ENCODE data around the gene GINS1.

GINS1 gene

DNA sequence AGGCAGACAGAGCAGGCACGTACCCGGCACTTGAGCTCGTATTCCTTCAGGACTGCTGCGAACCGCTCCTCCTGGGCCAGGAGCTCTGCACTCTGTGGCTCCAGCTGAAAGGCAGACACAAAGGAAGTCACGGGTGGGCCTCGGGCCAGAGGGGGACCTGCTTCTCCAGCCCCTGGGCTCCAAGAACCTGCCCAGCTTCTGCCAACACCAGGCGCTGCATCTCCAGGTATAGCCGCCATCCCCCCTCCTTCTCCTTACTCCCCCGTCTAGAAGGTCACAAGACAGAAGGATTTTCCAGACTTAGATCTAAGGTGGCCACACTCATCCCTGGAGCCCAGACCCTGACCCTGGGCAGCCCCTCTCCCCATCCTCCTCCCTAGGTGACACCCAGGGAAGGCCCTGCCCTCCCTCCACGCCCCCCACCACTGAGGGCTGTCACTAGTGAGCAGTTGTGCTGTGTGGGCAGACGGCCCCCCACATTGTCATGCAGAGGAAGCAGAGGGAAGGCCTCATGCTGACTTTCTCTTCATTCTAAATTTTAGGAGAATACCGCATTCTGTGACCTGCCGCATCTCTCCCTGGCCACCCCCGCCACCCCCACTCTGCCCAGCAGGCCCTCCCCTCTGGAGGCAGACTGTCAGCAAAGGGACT, 81.9 kb downstream of the GINS1 start:
- H3K36me3 ChIP-seq (ENCODE audit: control insufficient read depth, insufficient read depth, low read length): peaks cover 53% of the 10 kb centered on the region
- no peaks in the 10 kb centered on the region for H3K4me1 ChIP-seq (ENCODE audit: control insufficient read depth, insufficient read depth, low read length)
- H3K9me3 ChIP-seq (ENCODE audit: control insufficient read depth, insufficient read depth, low read length): no peaks in the 10 kb centered on the region
- H3K27me3 ChIP-seq (ENCODE audit: control insufficient read depth, insufficient read depth, low read length): no peaks in the 10 kb centered on the region
- H3K4me3 ChIP-seq (ENCODE audit: low read depth, low read length): no peak overlapping the region
- H3K27ac ChIP-seq (ENCODE audit: low read depth, low read length): peak overlapping the region; percentile 85
- H3K9ac ChIP-seq (ENCODE audit: low read depth, low read length): no peak overlapping the region

GRCh38 chr20:25490656-25491445, 83.4 kb downstream of the GINS1 start:
- Histone ChIP-seq H3K4me1 (ENCODE audit: control insufficient read depth, insufficient read depth, low read length) (no peaks in the 10 kb centered on the region), H3K4me3 (ENCODE audit: low read depth, low read length) (no peak overlapping the region), H3K9me3 (ENCODE audit: control insufficient read depth, insufficient read depth, low read length) (no peaks in the 10 kb centered on the region), H3K36me3 (ENCODE audit: control insufficient read depth, insufficient read depth, low read length) (peaks cover 48% of the 10 kb centered on the region), H3K27ac (ENCODE audit: low read depth, low read length) (no peak overlapping the region), H3K27me3 (ENCODE audit: control insufficient read depth, insufficient read depth, low read length) (no peaks in the 10 kb centered on the region), H3K9ac (ENCODE audit: low read depth, low read length) (no peak overlapping the region)

GRCh38 chr20:25491446-25492038, 84.1 kb downstream of the GINS1 start:
- Histone ChIP-seq H3K4me1 (ENCODE audit: control insufficient read depth, insufficient read depth, low read length) (no peaks in the 10 kb centered on the region), H3K9ac (ENCODE audit: low read depth, low read length) (no peak overlapping the region), H3K4me3 (ENCODE audit: low read depth, low read length) (no peak overlapping the region), H3K9me3 (ENCODE audit: control insufficient read depth, insufficient read depth, low read length) (no peaks in the 10 kb centered on the region), H3K36me3 (ENCODE audit: control insufficient read depth, insufficient read depth, low read length) (peaks cover 47% of the 10 kb centered on the region), H3K27me3 (ENCODE audit: control insufficient read depth, insufficient read depth, low read length) (no peaks in the 10 kb centered on the region), H3K27ac (ENCODE audit: low read depth, low read length) (no peak overlapping the region)

DNA sequence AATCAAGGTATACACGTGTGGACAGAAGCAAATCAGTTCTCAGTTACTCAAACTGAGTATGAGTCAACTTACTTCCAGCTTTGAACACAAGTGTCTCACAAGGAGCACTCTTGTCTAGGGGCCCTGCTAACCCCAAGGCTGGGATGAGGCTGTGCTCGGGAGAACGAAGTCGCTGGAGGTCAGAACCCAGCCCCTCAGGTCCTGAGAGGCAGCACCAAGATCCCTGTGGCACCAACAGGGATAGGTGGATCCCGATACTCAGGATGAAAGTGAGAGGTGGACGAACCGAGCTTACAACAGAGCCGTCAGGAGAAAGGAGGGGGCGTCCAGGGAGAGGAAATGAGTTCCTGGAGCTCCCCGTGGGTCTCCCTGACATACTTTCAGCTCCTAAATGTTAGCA, 85.7 kb downstream of the GINS1 start:
- H3K4me1 ChIP-seq (ENCODE audit: control insufficient read depth, insufficient read depth, low read length): no peaks in the 10 kb centered on the region
- H3K9ac ChIP-seq (ENCODE audit: low read depth, low read length): no peak overlapping the region
- no peak overlapping the region for H3K27ac ChIP-seq (ENCODE audit: low read depth, low read length)
- H3K9me3 ChIP-seq (ENCODE audit: control insufficient read depth, insufficient read depth, low read length): no peaks in the 10 kb centered on the region
- H3K4me3 ChIP-seq (ENCODE audit: low read depth, low read length): no peak overlapping the region
- peaks cover 40% of the 10 kb centered on the region for H3K36me3 ChIP-seq (ENCODE audit: control insufficient read depth, insufficient read depth, low read length)
- H3K27me3 ChIP-seq (ENCODE audit: control insufficient read depth, insufficient read depth, low read length): no peaks in the 10 kb centered on the region

DNA sequence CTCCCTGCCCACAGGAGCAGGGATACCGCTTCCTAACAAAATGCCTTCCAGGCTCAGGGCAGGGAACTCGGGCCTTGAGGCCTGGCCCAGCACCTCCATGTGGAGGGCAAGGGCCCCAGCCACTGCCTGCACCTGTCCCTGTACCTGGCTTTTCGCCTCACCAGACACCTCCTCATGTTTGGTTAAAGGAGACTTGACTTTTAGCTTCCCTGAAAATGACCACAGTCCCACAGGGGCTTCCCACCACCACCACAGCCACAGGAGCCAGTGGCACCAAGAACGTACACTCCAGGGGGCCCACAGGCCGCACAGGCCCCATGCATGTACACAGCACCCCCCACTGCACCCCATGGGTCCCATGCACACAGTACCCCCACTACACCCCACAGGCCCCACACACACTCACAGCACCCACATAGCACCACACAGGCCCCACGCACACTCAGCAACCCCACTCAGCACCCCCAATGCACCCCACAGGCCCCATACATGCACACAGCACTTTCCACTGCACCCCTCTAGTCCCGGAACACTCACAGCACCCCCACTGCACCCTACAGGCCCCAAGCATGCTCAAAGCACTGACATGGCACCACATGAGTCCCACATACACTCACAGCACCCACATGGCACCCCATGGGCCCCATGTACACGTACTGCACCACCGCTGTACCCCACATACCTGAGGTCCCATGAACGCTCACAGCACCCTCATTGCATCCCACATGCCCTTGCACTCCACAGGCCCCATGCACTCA, 86.5 kb downstream of the GINS1 start:
- H3K27me3 ChIP-seq (ENCODE audit: control insufficient read depth, insufficient read depth, low read length): no peaks in the 10 kb centered on the region
- no peak overlapping the region for H3K27ac ChIP-seq (ENCODE audit: low read depth, low read length)
- H3K9ac ChIP-seq (ENCODE audit: low read depth, low read length): no peak overlapping the region
- no peak overlapping the region for H3K4me3 ChIP-seq (ENCODE audit: low read depth, low read length)
- peaks cover 38% of the 10 kb centered on the region for H3K36me3 ChIP-seq (ENCODE audit: control insufficient read depth, insufficient read depth, low read length)
- no peaks in the 10 kb centered on the region for H3K4me1 ChIP-seq (ENCODE audit: control insufficient read depth, insufficient read depth, low read length)
- H3K9me3 ChIP-seq (ENCODE audit: control insufficient read depth, insufficient read depth, low read length): no peaks in the 10 kb centered on the region

DNA sequence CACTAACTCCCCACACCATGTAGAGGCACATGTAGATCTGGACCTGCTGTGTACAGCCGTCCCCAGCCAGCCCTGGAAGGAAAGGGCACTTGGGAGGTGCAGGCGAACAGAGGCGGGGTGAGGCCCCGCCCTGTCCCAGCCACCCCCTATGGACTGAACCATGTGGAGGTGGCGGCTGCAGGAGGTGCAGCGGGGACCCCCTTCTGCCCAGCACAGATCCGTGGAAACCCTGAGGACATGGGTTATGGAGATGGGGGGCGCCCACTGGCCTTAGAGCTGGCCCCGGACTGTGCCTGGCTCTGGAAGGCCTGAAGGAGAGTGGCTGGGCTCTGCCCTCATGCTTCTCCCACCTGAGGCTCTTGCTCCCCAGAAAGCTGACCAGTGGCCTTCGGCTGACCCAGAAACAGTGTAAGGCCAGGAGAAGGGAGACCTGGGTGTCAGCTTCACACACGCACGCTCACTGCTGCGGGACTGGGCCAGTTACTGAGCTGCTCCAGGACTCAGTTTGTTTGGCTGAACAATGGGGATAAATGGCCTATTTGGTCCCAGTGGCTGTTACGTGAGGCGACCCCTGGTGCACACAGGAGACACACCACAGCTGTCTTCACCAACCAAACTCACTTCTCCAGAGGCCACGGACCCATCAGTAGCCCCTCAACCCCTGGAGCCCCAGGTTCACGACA, 87.2 kb downstream of the GINS1 start:
- H3K9me3 ChIP-seq (ENCODE audit: control insufficient read depth, insufficient read depth, low read length): no peaks in the 10 kb centered on the region
- H3K27ac ChIP-seq (ENCODE audit: low read depth, low read length): no peak overlapping the region
- no peaks in the 10 kb centered on the region for H3K27me3 ChIP-seq (ENCODE audit: control insufficient read depth, insufficient read depth, low read length)
- H3K4me1 ChIP-seq (ENCODE audit: control insufficient read depth, insufficient read depth, low read length): no peaks in the 10 kb centered on the region
- H3K9ac ChIP-seq (ENCODE audit: low read depth, low read length): no peak overlapping the region
- no peak overlapping the region for H3K4me3 ChIP-seq (ENCODE audit: low read depth, low read length)
- H3K36me3 ChIP-seq (ENCODE audit: control insufficient read depth, insufficient read depth, low read length): peaks cover 40% of the 10 kb centered on the region

- no peak overlapping the region for H3K4me3 ChIP-seq (ENCODE audit: low read depth, low read length)
- no peak overlapping the region for H3K27ac ChIP-seq (ENCODE audit: low read depth, low read length)
- no peak overlapping the region for H3K9ac ChIP-seq (ENCODE audit: low read depth, low read length)
- H3K36me3 ChIP-seq (ENCODE audit: control insufficient read depth, insufficient read depth, low read length): peaks cover 40% of the 10 kb centered on the region
- no peaks in the 10 kb centered on the region for H3K4me1 ChIP-seq (ENCODE audit: control insufficient read depth, insufficient read depth, low read length)
- no peaks in the 10 kb centered on the region for H3K9me3 ChIP-seq (ENCODE audit: control insufficient read depth, insufficient read depth, low read length)
- H3K27me3 ChIP-seq (ENCODE audit: control insufficient read depth, insufficient read depth, low read length): no peaks in the 10 kb centered on the region
These were observed 87.8 kb downstream of the GINS1 start for GRCh38 chr20:25495189-25495824.

GRCh38 chr20:25496165-25496967, 88.9 kb downstream of the GINS1 start:
- H3K27me3 ChIP-seq (ENCODE audit: control insufficient read depth, insufficient read depth, low read length): no peaks in the 10 kb centered on the region
- H3K9me3 ChIP-seq (ENCODE audit: control insufficient read depth, insufficient read depth, low read length): no peaks in the 10 kb centered on the region
- H3K9ac ChIP-seq (ENCODE audit: low read depth, low read length): no peak overlapping the region
- peaks cover 37% of the 10 kb centered on the region for H3K36me3 ChIP-seq (ENCODE audit: control insufficient read depth, insufficient read depth, low read length)
- no peaks in the 10 kb centered on the region for H3K4me1 ChIP-seq (ENCODE audit: control insufficient read depth, insufficient read depth, low read length)
- H3K27ac ChIP-seq (ENCODE audit: low read depth, low read length): no peak overlapping the region
- H3K4me3 ChIP-seq (ENCODE audit: low read depth, low read length): no peak overlapping the region

DNA sequence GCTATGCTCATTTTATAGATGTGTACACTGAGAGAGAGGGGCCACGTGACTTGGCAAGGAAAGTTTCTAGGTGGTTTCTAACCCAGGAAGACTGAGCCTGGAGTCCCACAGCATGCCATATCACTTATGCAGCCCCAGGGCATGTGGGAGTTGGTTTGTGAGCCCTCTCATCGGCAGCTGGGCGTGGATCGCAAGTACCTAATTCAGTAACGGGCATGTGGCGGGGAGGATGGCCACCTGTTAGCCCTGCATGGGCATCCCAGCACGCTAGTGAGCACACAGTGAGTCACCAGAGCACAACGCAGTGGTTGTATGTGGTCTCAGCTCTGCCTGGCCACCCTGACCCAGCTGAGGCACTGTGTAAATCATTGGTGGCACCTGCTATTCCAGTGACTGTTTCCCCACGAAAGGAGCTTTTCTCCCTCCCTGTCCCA, 89.5 kb downstream of the GINS1 start:
- no peaks in the 10 kb centered on the region for H3K4me1 ChIP-seq (ENCODE audit: control insufficient read depth, insufficient read depth, low read length)
- peaks cover 39% of the 10 kb centered on the region for H3K36me3 ChIP-seq (ENCODE audit: control insufficient read depth, insufficient read depth, low read length)
- H3K4me3 ChIP-seq (ENCODE audit: low read depth, low read length): no peak overlapping the region
- no peaks in the 10 kb centered on the region for H3K9me3 ChIP-seq (ENCODE audit: control insufficient read depth, insufficient read depth, low read length)
- H3K27ac ChIP-seq (ENCODE audit: low read depth, low read length): no peak overlapping the region
- H3K27me3 ChIP-seq (ENCODE audit: control insufficient read depth, insufficient read depth, low read length): no peaks in the 10 kb centered on the region
- no peak overlapping the region for H3K9ac ChIP-seq (ENCODE audit: low read depth, low read length)
